Muscle layer of duodenum (tissue), 2 donors: Measurements from ENCODE around the gene GOSR1.
"Not testable (repeated sequence)": the region's sequence is repeated elsewhere in the genome, so short reads cannot be mapped to it uniquely, and the experiment has no call there.

Experiments used
- H3K27ac ChIP-seq: one replicate; pipeline ENCODE4 v1.7.0; 2013; ENCODE audit warnings: mild to moderate bottlenecking, low read length
- H3K27me3 ChIP-seq: one replicate; pipeline ENCODE4 v1.7.0; 2013; ENCODE audit warnings: low read depth, mild to moderate bottlenecking, control low read depth, low read length
- H3K36me3 ChIP-seq, 2 donors: one replicate each; pipeline ENCODE4 v1.7.0; 2013; ENCODE audit warnings: low read length in 2 of 2, control low read depth in 1 of 2, mild to moderate bottlenecking in 1 of 2; ENCODE audit not compliant: insufficient read depth in 2 of 2, control insufficient read depth in 1 of 2
- H3K4me1 ChIP-seq, 2 donors: one replicate each; pipeline ENCODE4 v1.7.0; 2013; ENCODE audit warnings: low read length in 2 of 2, mild to moderate bottlenecking in 2 of 2, control low read depth in 1 of 2, moderate library complexity in 1 of 2; ENCODE audit not compliant: insufficient read depth in 2 of 2, control insufficient read depth in 1 of 2
- H3K4me3 ChIP-seq, 2 donors: one replicate each; pipeline ENCODE4 v1.7.0; 2013; ENCODE audit warnings: low read length in 2 of 2, low read depth in 1 of 2, mild to moderate bottlenecking in 1 of 2
- H3K9me3 ChIP-seq, 2 donors: one replicate each; pipeline ENCODE4 v1.7.0; 2013; ENCODE audit warnings: low read length in 2 of 2, control low read depth in 1 of 2, mild to moderate bottlenecking in 1 of 2; ENCODE audit not compliant: control insufficient read depth in 1 of 2
- donor health status: healthy.

The GOSR1 gene

DNA sequence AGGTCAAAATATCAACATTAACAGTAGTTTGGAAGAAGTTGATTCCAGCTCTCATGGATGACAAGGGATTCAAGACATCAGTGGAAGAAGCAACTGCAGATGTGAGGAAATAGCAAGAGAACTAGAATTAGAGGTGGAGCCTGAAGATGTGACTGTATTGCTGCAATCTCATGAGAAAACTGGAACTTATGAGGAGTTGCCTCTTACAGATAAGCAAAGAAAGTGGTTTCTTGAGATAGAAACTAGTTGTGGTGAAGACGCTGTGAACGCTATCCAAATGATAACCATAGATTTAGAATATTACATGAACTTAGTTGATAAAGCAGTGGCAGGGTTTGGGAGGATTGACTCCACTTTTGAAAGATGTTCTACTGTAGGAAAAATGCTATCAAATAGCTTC is 67.8 kb downstream of the GOSR1 start:
- Histone ChIP-seq H3K27me3 (no peaks in the 10 kb centered on the region), H3K9me3 (no peaks in the 10 kb centered on the region), H3K4me1 (no peaks in the 10 kb centered on the region), H3K4me3 (no peak overlapping the region), H3K27ac (no peak overlapping the region), H3K36me3 (no peaks in the 10 kb centered on the region)

DNA sequence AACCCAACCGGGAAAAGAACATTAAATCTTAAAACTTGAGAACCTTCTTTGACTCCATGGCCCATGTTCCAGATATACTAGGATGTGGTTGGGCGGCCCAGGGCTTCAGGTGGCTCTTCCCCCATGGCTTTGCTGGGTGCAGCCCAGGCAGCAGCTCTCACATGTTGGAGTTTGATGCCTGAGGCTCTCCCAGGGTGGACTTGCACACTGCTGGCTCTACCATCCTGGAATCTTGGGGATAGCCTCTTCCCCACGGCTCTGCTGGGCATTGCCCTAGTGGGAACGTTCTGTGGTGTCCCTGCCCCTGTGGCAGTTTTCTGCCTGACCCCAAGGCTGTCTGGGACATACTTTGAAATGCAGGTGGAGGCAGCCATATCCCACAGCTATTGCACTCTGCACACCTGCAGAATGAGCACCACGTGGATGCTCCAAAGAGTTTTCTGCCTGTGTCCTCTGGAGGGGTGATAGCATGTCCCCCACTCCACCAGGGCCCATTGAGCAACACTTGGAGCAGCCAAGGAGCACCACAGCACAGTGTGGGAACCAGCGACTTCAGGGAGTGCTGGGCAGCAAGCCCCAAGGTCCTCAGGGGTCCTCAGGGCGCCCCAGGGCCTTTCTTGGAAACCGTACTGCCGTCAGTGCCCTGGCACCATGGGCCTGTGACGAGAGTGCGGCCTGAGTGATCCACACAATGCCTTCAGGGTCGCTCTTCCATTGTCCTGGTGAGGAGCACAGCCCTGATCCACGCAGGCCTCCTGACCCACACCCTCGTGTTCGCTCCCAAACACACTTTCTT is 70.8 kb downstream of the GOSR1 start:
- Histone ChIP-seq H3K27ac (no peak overlapping the region), H3K36me3 (no peaks in the 10 kb centered on the region), H3K4me1 (no peaks in the 10 kb centered on the region), H3K4me3 (no peak overlapping the region), H3K27me3 (no peaks in the 10 kb centered on the region), H3K9me3 (no peaks in the 10 kb centered on the region)

DNA sequence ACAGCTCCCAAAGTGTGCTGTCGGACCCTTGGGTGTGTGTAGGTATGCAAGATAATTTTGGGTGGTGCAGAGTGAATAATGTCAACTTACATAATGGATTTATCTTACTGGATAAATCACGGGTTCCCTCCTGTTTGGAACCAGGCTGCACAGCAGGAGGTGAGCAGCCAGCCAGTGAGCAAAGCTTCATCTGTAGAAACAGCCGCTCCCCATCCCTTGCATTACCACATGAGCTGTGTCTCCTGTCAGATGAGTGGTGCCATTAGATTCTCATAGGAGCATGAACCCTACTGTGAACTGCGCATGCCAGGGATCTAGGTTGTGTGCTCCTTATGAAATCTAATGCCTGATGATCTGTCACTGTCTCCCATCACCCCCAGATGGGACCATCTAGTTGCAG is 72.0 kb downstream of the GOSR1 start:
- H3K27me3 ChIP-seq, H3K4me3 ChIP-seq, H3K36me3 ChIP-seq, H3K9me3 ChIP-seq, H3K27ac ChIP-seq, H3K4me1 ChIP-seq: not testable (repeated sequence)

DNA sequence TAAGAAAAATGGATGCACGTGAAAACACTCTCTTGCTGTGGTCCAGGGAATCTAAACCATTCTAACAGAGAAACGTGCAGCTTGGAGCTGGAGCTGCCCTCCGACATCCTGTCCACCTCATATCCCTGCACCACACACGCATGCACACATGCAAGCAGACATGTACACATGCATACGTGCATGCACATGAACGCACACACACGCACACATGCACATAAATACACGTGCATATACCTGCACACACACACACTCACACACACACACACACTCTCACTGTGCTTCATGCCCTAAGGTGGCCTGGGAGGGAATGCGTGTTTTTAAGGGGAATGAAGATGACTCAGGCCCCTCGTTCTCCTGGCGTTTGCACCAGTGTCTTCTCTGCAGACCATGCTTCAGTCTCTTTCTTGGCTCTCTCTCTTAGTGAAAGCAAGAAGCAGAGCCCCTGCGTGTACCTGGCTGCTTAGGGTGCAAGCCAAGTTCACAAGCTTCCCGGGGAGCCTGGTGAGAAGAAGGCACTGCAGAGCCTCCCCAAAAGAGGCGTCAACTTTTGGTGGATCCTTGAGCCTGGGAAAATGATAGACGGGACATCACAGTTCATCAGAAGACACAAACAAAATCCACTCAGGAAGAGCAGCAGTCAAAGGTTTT is 72.8 kb downstream of the GOSR1 start:
- Histone ChIP-seq H3K9me3 (no peaks in the 10 kb centered on the region), H3K4me3 (no peak overlapping the region), H3K36me3 (no peaks in the 10 kb centered on the region), H3K27ac (no peak overlapping the region), H3K4me1 (no peaks in the 10 kb centered on the region), H3K27me3 (no peaks in the 10 kb centered on the region)

DNA sequence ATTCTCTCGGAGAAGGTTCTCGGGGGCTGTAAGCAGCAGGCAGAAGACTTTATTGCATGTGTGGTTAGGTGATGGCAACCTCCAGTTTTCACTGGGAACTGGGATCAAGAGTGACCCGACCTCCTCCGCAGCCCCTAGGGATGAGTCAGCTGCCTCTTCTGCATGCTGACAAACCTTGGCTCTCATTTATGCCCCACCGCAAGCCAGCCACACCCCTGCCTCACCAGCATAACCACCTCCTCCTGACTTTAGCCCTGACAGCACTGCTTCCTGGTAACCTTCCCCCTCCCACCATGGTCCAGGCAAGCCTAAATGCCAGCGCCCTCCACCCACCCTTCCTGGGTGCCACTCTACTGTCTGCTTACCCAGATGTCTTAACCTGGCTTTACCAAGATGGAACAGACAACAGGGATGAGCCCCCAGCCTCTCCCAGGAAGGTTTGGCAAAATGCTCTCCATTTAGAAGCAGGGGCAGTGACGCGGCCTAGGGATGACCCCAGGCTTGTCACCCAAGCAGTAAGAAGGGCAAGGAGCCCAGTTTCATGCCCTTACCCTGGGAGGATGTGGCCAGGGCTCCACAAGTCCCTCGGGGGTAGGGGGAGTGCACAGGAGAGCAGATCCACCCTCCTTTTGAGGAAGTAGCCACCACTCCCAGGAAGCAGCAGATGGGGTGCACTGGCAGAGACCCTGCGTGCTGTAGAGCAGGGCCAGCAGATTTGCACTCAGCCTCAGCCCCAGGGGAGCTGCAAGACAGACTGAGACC is 73.5 kb downstream of the GOSR1 start:
- no peaks in the 10 kb centered on the region for H3K27me3 ChIP-seq
- H3K4me1 ChIP-seq: no peaks in the 10 kb centered on the region
- no peak overlapping the region for H3K27ac ChIP-seq
- no peaks in the 10 kb centered on the region for H3K9me3 ChIP-seq
- H3K4me3 ChIP-seq: no peak overlapping the region
- H3K36me3 ChIP-seq: no peaks in the 10 kb centered on the region

DNA sequence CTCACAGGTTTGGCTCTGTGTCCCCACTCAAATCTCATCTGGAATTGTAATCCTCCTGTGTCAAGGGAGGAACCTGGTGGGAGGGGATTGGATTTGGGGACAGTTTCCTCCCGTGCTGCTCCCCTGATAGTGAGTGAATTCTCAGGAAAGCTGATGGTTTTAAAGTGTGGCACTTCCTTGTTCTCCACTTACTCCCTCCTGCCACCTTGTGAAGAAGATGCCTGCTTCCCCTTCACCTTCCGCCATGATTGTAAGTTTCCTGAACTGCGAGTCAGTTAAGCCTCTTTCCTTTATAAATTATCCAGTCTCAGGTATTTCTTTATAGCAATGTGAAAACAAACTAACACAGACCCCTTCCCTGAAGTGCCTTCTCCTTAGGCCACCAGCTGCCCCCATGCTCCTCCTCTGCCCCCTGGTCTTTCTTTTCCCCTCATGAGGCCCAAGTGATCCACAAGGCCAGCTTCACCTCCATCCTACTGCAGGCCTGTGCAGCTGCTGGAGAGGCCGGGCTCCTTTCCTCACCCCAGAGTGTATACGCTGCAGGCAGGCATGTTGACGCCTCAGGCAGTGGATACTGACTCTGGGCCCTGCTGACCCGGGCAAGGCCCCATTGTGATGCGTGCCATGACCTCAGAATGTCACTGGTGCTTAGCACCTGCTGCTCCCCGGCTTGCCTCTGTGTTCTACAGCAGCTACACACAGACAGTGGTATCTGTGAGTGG is 74.2 kb downstream of the GOSR1 start:
- H3K4me3 ChIP-seq, H3K9me3 ChIP-seq, H3K4me1 ChIP-seq, H3K36me3 ChIP-seq, H3K27ac ChIP-seq, H3K27me3 ChIP-seq: not testable (repeated sequence)

DNA sequence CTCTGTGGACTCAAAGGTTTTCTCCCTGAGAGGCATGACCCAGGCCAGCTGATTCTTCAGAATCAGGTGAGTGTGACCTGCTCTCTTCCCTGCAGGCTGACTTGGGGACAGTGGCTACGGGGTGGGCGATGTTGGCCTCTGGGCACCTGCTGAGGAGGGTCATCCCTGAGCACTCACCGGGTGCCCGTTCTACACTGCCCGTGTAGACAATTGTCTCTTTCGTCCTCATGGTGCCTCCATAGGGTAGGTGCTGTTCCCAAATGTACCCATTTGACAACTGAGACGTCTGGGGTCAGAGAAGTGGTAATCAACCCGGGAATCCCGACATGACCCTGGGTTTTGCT is 74.8 kb downstream of the GOSR1 start:
- no peak overlapping the region for H3K4me3 ChIP-seq
- no peaks in the 10 kb centered on the region for H3K27me3 ChIP-seq
- no peaks in the 10 kb centered on the region for H3K36me3 ChIP-seq
- no peaks in the 10 kb centered on the region for H3K9me3 ChIP-seq
- no peaks in the 10 kb centered on the region for H3K4me1 ChIP-seq
- no peak overlapping the region for H3K27ac ChIP-seq

DNA sequence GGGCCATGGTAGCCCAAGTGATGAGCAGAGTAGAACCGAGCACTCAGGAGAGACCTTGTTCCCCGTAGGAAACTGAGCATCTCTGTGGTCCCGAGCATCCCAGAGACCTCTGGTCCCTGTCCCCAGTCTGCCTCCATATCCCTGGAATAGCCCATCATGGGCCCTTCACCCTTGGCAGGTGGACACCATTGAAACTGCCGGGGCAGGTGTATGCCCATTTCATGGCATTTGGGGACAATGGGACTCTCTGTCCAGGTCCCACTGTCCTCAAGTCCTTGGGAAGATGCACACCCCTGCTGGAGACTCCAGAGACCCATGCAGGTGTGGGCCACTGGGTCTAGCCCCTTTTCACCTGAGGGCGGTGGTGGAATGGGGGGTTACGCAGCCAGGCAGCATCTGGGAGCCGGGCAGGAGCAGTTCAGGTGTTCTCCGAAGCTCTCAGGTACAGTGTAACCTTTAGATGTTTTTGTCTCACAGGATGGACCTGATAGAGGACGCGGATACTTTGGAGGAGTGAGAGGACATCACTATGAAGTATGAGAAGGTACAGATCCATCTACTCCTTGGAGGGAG is 75.9 kb downstream of the GOSR1 start:
- Histone ChIP-seq H3K9me3 (no peaks in the 10 kb centered on the region), H3K36me3 (no peaks in the 10 kb centered on the region), H3K4me1 (no peaks in the 10 kb centered on the region), H3K4me3 (no peak overlapping the region), H3K27me3 (no peaks in the 10 kb centered on the region), H3K27ac (no peak overlapping the region)

DNA sequence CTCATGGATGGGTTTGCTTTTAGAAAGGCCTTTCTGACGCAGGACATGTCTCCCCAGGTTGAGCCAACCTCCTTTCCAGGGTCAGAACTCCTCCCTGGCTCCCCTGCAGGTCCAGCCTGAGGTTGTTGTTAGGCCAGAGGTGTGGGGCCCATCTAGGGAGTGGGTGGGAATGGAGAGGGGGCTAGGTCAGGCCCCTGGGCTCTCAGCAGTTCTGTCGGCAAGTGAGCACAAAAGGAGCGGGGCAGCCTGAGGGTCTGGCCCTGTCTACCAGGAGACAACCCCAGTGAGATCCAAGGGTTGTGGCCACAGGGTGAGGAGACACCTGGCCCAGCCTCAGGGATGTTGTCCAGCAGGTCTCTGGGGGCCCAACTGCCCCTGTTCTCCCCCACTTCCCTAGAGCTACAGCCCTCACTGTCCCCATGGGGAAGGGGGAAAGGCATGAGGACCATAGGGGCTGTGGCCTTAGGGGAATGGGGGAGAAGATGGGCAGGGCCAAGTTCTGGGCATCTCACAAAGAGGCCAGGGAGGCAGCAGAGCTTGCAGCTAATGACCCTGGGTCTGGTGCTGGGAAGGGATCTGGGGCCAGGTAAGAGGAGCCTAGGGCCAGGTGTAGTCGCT is 76.7 kb downstream of the GOSR1 start:
- H3K9me3 ChIP-seq, H3K36me3 ChIP-seq, H3K4me3 ChIP-seq, H3K27me3 ChIP-seq, H3K4me1 ChIP-seq, H3K27ac ChIP-seq: not testable (repeated sequence)

DNA sequence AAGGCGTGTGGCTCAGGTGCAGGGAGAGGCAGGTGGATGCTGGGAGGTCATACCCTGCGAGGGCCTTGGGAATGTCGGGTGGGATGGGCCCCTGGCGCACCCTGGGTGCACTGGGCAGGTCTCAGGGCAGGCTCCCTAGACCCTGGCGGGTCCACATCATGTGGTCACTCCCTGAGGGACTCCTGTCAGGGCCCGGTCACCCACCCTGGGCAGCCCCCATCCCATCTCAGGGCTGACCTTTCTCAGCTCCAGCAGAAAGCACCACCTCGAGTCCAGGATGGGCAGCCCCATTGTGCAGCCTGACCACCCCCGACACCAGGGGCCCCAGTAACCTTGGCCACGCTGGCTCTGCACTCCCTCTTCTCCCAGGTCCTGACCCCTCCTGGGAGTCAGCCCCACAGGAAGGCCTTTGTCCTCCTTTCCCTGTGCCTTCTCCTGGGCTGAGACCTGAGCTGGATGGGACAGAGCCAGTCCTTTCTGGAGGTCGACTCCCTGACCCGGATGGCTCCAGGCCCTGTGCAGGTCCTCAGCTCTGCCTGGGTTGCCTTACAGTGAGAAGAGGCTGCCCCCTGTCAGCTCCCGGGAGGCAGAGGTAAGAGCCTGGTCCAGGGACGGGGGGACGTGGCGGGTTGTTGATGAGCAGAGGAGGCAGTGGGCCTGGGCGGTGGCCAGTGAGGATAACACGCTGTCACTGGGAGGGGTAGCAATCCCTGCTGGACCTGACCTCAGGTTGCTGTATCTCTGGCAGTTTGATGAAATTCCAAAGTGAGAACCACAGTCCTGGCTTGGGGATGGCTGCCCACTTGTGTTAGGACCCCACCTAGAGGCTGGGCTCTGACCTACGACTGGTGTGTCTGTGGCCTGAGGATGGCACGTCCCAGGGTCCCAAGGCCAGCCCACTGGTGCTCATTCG is 77.9 kb downstream of the GOSR1 start:
- Histone ChIP-seq H3K27me3 (no peaks in the 10 kb centered on the region), H3K36me3 (no peaks in the 10 kb centered on the region), H3K4me3 (no peak overlapping the region), H3K9me3 (no peaks in the 10 kb centered on the region), H3K27ac (no peak overlapping the region), H3K4me1 (no peaks in the 10 kb centered on the region)
